GM19023 (cell line): ENCODE data around the gene SLC30A3.
"Not testable (repeated sequence)": the region's sequence is repeated elsewhere in the genome, so short reads cannot be mapped to it uniquely, and the experiment has no call there.

Experiments
- ATAC-seq: cut with Tn5 transposase; IDR thresholded peaks from one replicate; pipeline ENCODE4 v1.9.1; 2021; ENCODE audit warnings: mild to moderate bottlenecking, moderate library complexity; ENCODE audit not compliant: unreplicated experiment

The SLC30A3 gene

GRCh38 chr2:27262379-27263286, at the start of gene SLC30A3:
SLC30A3 (minus strand) TSS chr2:27263047; CDS start chr2:27262906, 141 bp downstream.
- peak; percentile 49 for ATAC-seq

GRCh38 chr2:27312152-27312551, 49.3 kb upstream of the SLC30A3 start:
- ATAC-seq, result no peak

DNA sequence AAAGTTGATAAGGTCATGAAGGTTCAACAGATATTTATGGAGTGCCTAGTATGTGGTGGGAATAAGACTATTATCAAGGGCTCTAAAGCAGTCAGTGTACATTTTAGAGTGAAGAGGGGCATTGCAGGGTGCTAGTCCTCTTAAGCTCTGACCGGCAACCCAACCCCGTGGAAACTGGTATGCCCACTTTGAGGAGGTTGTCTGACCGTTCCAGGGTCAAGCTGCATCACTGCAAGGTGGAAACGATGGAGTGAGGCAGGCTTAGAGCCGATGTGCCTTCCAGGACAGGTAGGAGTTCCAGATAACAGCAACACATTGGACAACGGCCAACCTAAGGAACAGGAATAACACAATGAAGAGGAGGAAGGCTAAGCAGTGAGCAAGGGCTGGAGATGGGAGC, 46.8 kb upstream of the SLC30A3 start:
- ATAC-seq, result no peak

DNA sequence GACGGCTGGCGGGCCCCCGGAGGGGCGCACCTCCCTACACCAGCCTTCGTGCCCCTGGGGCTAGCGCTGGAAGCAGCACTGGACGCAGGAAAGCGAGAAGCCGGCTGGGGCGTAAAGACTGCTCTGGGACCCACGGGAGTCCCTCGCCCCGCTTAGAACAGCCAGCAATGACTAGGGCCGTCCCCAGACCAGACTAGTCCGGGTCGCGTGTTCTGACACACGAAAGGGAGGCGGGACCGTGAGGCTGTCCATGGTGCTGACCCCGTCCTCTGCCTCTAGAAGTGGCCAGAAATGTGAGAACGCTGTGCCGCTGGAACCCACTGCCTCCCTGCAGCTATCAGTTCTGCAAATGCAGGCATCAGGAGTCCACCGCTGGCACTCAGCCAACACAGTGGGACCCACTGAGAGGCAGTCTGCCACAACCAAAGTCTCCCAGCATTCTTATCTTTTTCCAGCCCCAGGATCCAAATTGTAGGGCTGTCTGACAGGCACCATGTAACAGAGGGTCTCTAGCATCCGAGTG, 45.6 kb upstream of the SLC30A3 start, which contains the start of gene UCN:
Gene UCN (minus strand): TSS at position 87 of the 523 bp plus-strand sequence. CDS start 550 bp downstream, outside the sequence.
- no peak for ATAC-seq

DNA sequence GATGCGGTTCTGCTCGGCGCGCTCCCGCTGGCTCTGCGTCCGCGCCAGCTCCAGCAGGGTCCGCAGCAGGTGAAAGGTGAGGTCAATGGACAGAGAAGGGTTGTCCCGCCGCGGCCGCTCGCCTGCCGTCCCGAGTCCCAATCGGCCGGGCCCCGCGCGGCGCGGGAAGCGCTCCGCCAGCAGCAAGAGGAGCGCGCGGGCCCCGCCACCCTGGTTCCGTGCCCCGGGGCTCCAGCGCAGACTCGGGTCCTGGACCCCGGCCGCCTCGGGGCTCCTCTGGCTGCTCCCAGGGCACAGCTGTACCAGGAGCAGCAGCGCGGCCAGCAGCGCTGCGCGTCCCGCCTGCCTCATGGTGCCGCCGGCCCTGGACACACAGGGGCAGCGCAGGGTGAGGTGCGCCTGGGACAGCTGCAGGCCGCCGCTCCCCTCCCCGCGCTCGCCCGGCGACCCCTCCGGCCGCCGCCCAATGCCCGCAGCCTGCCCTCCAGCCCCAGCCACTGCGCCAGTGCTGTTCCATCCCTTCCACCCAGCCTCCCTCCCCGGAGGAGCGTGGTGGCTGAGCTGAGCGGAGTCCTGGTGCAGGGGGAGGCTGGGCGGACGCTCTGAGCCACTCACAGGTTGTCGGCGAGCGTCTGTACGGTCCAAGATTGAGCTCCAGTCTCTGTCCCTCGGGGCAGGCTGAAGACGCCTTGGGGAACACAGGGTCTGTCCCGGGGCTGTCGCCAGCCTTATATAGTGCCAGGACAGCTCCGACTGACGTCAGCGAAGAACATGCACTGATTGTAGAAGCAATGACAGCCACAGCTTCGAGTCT, 44.9 kb upstream of the SLC30A3 start:
- no peak for ATAC-seq

GRCh38 chr2:27307287-27307544, 44.4 kb upstream of the SLC30A3 start:
- no peak for ATAC-seq

DNA sequence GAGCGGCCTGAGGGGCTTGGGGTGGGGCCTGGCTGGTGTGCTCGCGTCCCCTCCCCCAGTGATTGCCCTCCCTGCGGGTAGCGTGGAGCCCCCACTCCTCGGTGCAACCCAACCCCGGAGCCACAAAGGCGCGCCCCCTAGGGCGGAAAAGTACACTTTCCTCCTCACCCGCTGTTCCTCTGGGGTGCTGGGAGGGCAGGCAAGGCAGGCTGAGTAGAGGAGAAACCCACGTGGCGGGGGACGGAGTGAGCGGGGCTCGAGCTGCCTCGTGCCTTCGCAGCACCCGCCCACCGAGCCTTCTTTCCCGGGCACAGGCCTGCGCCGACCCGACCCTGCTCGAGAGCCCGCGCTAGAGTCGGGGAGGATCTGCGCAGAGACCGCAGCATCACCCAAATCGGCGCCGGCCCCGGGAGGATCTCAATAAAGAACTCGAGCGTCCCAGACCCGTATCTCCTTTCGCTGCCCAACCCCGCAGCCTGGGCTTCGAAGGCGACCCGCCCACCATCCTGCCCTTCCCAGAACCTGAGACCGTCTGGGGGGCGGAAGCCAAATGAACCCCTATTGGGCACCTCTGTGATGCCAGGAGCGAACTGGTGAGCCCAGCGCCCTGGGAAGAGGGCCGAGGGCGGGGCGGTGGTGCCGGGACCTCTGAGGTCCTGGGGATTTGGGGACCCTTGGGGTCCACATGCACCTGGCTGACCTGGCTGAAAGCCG, 43.9 kb upstream of the SLC30A3 start:
- ATAC-seq, result no peak

DNA sequence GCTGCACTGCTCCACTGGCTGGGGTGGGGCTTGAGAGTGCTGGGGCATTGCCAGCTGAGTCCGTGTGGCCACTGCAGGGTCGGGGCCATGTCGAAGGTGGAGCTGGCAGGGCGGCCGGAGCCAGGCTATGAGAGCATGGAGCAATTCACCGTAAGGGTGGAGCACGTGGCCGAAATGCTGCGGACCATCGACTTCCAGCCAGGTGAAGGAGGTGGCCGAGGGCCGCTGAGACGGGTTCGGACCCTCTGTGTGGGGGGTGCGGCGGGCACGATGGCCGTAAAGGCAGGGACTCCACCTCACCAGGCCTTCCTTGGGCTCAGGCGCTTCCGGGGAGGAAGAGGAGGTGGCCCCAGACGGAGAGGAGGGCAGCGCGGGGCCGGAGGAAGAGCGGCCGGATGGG, 43.3 kb upstream of the SLC30A3 start:
- ATAC-seq, result no peak

DNA sequence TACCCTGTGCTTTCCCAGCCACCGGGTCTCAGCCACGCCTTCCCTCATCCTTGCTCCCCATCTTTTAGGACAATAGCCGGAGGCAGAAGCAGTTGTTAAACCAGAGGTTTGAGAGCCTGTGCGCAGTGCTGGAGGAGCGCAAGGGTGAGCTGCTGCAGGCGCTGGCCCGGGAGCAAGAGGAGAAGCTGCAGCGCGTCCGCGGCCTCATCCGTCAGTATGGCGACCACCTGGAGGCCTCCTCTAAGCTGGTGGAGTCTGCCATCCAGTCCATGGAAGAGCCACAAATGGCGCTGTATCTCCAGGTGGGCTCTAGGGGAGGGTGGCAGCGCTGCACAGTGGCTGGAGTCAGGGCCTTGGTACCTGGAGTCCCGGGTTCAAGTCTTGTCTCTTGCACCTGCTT, 42.7 kb upstream of the SLC30A3 start:
- ATAC-seq, result no peak

GRCh38 chr2:27304488-27305240, 41.8 kb upstream of the SLC30A3 start:
- ATAC-seq, result no peak

DNA sequence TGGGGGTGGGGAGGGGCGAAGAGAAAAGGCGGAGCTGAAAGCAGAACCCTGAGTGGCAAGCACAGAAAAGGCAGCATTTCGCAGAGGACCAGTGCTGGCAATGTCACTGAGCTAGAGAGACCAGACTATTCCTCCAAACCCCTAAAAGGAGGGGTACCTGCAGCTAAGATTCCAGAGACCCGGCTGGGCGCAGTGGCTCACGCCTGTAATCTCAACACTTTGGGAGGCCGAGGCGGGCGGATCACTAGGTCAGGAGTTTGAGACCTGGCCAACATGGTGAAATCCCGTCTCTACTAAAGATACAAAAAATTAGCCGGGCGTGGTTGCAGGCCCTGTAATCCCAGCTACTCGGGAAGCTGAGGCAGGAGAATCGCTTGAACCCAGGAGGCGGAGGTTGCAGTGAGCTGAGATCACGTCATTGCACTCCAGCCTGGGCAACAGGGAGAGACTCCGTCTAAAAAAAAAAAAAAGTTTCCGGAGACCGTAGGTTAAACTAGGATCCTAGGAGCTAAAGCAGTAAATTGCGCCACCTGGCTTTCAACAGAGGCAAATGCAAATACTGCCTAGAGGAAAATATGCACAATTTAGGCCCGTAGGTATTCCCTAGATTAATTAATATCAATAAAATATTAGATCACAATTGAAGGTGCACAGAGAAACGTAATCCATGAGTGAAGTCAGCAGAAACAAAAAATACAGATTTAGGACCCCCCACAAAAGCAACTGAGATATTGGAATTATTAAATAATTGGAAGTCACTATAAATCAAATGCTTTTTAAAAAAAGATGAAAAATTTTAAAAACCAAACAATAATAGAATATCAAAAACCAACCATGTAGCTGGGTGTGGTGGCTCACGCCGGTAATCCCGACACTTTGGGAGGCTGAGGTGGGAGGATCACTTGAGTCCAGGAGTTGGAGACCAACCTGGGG, 40.5 kb upstream of the SLC30A3 start:
- no peak for ATAC-seq

DNA sequence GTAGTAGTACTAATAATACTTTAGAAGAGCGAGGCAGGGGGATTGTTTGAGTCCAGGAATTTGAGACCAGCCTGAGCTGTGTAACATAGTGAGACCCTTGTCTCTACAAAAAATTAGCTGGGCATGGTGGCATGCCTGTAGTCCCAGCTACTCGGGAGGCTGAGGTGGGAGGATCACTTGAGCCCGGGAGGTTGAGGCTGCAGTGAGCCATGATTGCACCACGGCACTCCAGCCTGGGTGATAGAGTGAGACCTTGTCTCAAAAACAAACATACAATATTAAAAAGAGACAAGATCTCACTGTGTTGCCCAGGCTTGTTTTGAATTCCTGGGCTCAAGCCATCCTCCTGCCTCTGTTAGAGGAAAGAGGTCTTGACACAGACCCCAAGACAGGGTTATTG, 37.8 kb upstream of the SLC30A3 start:
- not testable (repeated sequence) for ATAC-seq

- no peak for ATAC-seq
These were observed 35.7 kb upstream of the SLC30A3 start for GRCh38 chr2:27298391-27299080.

DNA sequence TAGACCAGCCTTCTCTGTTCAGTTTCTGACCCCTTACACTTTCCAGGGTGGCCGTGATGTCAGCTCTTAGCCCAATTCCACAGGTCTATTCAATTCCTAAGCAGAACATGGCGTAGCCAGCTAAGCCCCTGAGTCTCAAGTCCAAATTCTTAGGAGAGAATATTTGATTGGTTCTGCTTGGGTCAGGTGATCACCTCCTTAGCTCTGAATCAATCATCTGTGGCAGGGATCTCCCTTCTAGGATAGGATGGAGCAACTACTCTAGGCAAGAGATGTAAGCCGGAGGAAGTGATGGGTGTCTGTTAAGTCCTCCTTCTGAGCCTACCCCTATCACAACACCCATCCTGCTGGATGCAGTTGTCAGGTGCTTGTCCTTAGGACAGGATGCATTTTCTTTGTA, 34.3 kb upstream of the SLC30A3 start:
- no peak for ATAC-seq

GRCh38 chr2:27296481-27296880, 33.6 kb upstream of the SLC30A3 start:
- ATAC-seq, result no peak

DNA sequence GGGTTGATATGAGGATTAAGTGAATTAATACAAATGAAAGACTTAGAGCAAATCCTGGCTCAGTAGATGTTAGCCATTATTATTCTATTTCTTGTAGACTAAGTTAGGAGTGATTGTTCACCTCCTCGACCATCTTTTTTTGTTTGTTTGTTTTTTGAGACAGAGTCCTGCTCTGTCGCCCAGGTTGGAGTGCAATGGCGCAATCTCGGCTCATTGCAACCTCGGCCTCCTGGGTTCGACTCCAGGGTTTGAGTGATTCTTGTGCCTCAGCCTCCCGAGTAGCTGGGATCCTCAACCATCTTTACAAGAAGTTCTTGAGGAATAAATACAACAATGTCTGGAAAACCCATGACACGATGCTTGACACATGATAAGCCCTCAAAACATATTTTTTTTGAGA, 32.1 kb upstream of the SLC30A3 start:
- ATAC-seq, result no peak

DNA sequence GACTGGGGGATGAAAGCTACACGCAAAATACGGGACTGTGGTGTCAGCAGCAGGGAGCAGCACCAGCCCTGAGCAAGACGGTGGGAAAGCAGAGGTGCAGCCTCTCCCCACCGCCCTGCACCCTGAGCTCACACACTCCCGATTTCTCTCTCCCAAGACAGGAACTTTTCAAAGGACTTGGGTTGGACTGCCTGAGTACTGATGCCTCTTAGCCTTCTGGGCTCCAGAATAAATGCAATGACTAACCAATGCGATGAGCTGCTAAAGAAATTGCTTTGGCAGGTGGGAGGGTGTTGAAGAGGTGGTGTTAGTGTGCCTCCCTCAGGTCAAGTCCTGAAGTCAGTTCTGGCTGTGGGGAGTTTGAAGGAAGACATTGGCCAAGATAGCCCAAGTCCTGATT, 29.0 kb upstream of the SLC30A3 start:
- ATAC-seq, result no peak

DNA sequence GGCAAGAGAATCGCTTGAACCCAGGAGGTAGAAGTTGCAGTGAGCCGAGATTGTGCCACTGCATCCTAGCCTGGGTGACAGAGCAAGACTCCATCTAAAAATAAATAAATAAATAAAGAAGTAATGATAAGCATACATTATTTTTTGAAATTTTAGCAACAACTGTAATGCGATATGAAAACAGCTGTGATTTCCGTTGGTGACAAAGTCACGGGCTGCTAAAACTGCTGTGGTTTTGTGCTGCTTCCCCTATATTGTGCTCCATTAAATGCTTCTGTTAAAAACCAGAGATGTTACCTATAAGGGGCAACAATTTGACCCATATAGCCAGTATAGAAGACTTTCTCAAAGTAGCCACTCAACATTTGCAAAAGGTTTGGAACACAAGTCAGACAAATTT, 27.7 kb upstream of the SLC30A3 start:
- no peak for ATAC-seq

DNA sequence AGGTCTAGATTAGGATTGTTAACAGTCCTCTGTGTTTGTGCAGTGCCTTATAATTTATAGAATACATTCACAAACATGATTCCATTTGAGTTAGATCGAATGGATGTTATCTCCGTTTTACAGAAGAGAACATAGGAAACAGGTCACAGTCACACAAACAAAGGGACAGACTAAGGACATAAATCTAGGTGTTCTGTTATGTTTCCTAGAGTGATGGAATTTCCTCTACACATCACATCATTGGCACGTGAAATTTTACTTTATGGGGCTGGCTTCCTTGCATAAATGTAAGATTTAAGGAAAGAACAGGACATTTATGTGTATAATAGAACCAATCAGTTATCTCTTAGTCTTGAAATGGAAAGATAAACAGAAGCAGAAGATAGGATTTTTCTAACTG, 25.8 kb upstream of the SLC30A3 start:
- ATAC-seq, result no peak
